Upper lobe of right lung (tissue), 1 donor: ENCODE data around the gene IRF2BPL. TPM values are rescaled to one million over a fixed set of nuclear protein-coding genes. Genes with fewer than 3 reads are reported as not detected.
A peak's percentile ranks its signal among the peaks of the same experiment; 100 is the strongest.

Source experiments
- ATAC-seq: fragments of 200-7000 bp; cut with Tn5 transposase; one replicate; pipeline ENCODE4 v1.9.1; 2020; ENCODE audit warnings: mild to moderate bottlenecking, moderate library complexity
- DNase-seq: peaks from one replicate; pipeline ENCODE4 v3.0.0-alpha.2; 2020
- H3K27ac ChIP-seq: fragments of 200-600 bp; one replicate; pipeline ENCODE4 v1.8.0; 2022
- H3K27me3 ChIP-seq: fragments of 200-600 bp; one replicate; pipeline ENCODE4 v1.8.0; 2022; ENCODE audit warnings: mild to moderate bottlenecking
- H3K36me3 ChIP-seq: fragments of 200-600 bp; one replicate; pipeline ENCODE4 v1.8.0; 2022
- H3K4me1 ChIP-seq: fragments of 200-600 bp; one replicate; pipeline ENCODE4 v1.8.0; 2022
- H3K4me3 ChIP-seq: fragments of 200-600 bp; one replicate; pipeline ENCODE4 v1.8.0; 2022; ENCODE audit warnings: mild to moderate bottlenecking
- H3K9me3 ChIP-seq: fragments of 200-600 bp; one replicate; pipeline ENCODE4 v1.8.0; 2022
- CTCF ChIP-seq: fragments of 200-600 bp; IDR thresholded peaks from one replicate; pipeline ENCODE4 v1.8.0; 2022; ENCODE audit warnings: antibody characterized with exemption
- intact Hi-C: fragments of 100-400 bp; cut with DNase I; formaldehyde crosslinking; loops from one replicate; pipeline ENCODE4 v1.11.0; 2022
- long read RNA-seq: library from polyadenylated mRNA; unstranded; transcript quantifications from one replicate; pipeline ENCODE4 v2.0.0, GENCODE V29; 2021
- total RNA-seq: library from RNA; stranded (reverse); fragmentation: NEBNext Ultra II Directional; extraction: Animal tissue kit (Norgen Biotek cat#: 25700); gene quantifications from one replicate; pipeline ENCODE4 v1.2.1, GENCODE V29; 2021
- donor health status: DM: no; HTN: yes; CAD: no; lungs with severe emphysema.

The IRF2BPL gene
- total RNA-seq: 50.6 TPM
- long read RNA-seq, full-length matches to known transcripts: 98 of 98 reads
- long read RNA-seq, partial matches to known transcripts: 0 of 98 reads
- long read RNA-seq, other reads (novel, unspliced or antisense): 0 of 98 reads

- Histone ChIP-seq H3K36me3 (peaks cover 6% of the 10 kb centered on the region), H3K27me3 (no peaks in the 10 kb centered on the region), H3K4me1 (peaks cover 65% of the 10 kb centered on the region), H3K9me3 (no peaks in the 10 kb centered on the region), H3K4me3 (peak within 1 kb of the TSS; percentile 73), H3K27ac (peak within 1 kb of the TSS; percentile 99)
- intact Hi-C loops: loop anchor here (10.0 kb wide), 2 partner anchors 74 to 114 kb away; no protein-coding TSS in a partner anchor
- DNase-seq (peak; percentile 99), ATAC-seq (peak; percentile 74)
- TF ChIP-seq CTCF: no peak
Observed at GRCh38 chr14:77028384-77029231, at the start of gene IRF2BPL. Gene IRF2BPL, minus strand, starts transcription at chr14:77028708. Its CDS starts 916 bp downstream, at chr14:77027792.

GRCh38 chr14:77077040-77077439 is 48.5 kb upstream of the IRF2BPL start:
- peaks cover 20% of the 10 kb centered on the region for H3K4me1 ChIP-seq
- intact Hi-C loops: no loop called here
- H3K27me3 ChIP-seq: no peaks in the 10 kb centered on the region
- H3K9me3 ChIP-seq: no peaks in the 10 kb centered on the region
- no peak for ATAC-seq
- H3K27ac ChIP-seq: peak overlapping the region; percentile 81
- no peaks in the 10 kb centered on the region for H3K36me3 ChIP-seq
- peak; percentile 33 for DNase-seq
- no peak overlapping the region for H3K4me3 ChIP-seq
- no peak for TF ChIP-seq CTCF

GRCh38 chr14:77076113-77076631 is 47.7 kb upstream of the IRF2BPL start:
- intact Hi-C loops: no loop called here
- Histone ChIP-seq H3K36me3 (no peaks in the 10 kb centered on the region), H3K27ac (peak overlapping the region; percentile 95), H3K27me3 (no peaks in the 10 kb centered on the region), H3K4me3 (peak overlapping the region; percentile 42), H3K9me3 (no peaks in the 10 kb centered on the region), H3K4me1 (peaks cover 20% of the 10 kb centered on the region)
- peak; percentile 79 for DNase-seq
- TF ChIP-seq CTCF: no peak
- peak; percentile 86 for ATAC-seq

- H3K27ac ChIP-seq: peak overlapping the region; percentile 95
- H3K4me3 ChIP-seq: peak overlapping the region; percentile 42
- no peak for TF ChIP-seq CTCF
- H3K9me3 ChIP-seq: no peaks in the 10 kb centered on the region
- H3K36me3 ChIP-seq: no peaks in the 10 kb centered on the region
- DNase-seq (no peak), ATAC-seq (no peak)
- intact Hi-C loops: no loop called here
- H3K27me3 ChIP-seq: no peaks in the 10 kb centered on the region
- peaks cover 20% of the 10 kb centered on the region for H3K4me1 ChIP-seq
Observed at GRCh38 chr14:77074969-77075368, 46.5 kb upstream of the IRF2BPL start.

GRCh38 chr14:77071938-77072388 is 43.5 kb upstream of the IRF2BPL start:
- DNase-seq: peak; percentile 25

More at GRCh38 chr14:77071938-77072388, 43.5 kb upstream of the IRF2BPL start:
- intact Hi-C loops: no loop called here
- Histone ChIP-seq H3K4me1 (peaks cover 23% of the 10 kb centered on the region), H3K36me3 (no peaks in the 10 kb centered on the region), H3K4me3 (no peak overlapping the region), H3K9me3 (no peaks in the 10 kb centered on the region), H3K27me3 (no peaks in the 10 kb centered on the region), H3K27ac (no peak overlapping the region)
- TF ChIP-seq CTCF: no peak
- no peak for ATAC-seq
